PFSK-1 (cell line): ENCODE measurements around the gene TNFRSF9.

ENCODE experiments used
- POLR2AphosphoS5 ChIP-seq: IDR thresholded peaks from 2 replicates; pipeline ENCODE4 v1.6.1; 2012; ENCODE audit warnings: low read depth, mild to moderate bottlenecking, control low read depth, low read length, moderate library complexity
- SIN3A ChIP-seq: IDR thresholded peaks from 2 replicates; pipeline ENCODE4 v1.6.1; 2012; ENCODE audit warnings: mild to moderate bottlenecking, low read length, moderate library complexity, borderline replicate concordance; ENCODE audit not compliant: insufficient read depth
- TAF1 ChIP-seq: IDR thresholded peaks from 2 replicates; pipeline ENCODE4 v1.6.1; 2012; ENCODE audit warnings: low read length, control low read depth, borderline replicate concordance; ENCODE audit not compliant: insufficient read depth
- TF ChIP-seq, protein P1 (sequence below), 2 experiments: IDR thresholded peaks; 2 replicates each; pipeline versions ENCODE4 v1.6.1 to v1.8.0; 2011 to 2012; ENCODE audit warnings: low read depth in 2 of 2, low read length in 2 of 2, control low read depth in 1 of 2, inconsistent platforms in 1 of 2, mild to moderate bottlenecking in 1 of 2, moderate library complexity in 1 of 2; ENCODE audit not compliant: insufficient read depth in 1 of 2

Gene TNFRSF9

DNA sequence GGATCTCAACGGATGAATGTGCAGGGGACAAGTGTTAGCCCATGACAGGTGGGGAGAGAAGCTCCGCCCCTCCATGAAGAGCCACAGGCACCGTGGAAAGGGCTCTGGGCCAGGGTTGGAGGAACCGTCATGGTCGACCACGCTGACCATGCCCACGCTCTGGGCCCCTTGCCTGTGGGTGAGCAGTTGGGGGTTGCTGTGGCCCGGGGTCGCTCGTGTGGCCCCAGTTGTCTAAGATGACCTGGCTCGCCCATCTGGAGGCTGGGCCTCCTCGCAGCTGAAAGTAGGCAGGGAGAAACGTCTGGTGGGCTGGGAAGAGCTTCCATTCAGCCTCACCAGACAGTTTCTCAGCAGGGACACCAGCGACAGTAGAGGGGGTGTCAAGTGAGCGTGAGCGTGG lies 74.7 kb downstream of the TNFRSF9 start:
- TF ChIP-seq POLR2AphosphoS5 = no peak
- no peak for TF ChIP-seq TAF1
- no peak for TF ChIP-seq SIN3A
- TF ChIP-seq, protein P1, sequence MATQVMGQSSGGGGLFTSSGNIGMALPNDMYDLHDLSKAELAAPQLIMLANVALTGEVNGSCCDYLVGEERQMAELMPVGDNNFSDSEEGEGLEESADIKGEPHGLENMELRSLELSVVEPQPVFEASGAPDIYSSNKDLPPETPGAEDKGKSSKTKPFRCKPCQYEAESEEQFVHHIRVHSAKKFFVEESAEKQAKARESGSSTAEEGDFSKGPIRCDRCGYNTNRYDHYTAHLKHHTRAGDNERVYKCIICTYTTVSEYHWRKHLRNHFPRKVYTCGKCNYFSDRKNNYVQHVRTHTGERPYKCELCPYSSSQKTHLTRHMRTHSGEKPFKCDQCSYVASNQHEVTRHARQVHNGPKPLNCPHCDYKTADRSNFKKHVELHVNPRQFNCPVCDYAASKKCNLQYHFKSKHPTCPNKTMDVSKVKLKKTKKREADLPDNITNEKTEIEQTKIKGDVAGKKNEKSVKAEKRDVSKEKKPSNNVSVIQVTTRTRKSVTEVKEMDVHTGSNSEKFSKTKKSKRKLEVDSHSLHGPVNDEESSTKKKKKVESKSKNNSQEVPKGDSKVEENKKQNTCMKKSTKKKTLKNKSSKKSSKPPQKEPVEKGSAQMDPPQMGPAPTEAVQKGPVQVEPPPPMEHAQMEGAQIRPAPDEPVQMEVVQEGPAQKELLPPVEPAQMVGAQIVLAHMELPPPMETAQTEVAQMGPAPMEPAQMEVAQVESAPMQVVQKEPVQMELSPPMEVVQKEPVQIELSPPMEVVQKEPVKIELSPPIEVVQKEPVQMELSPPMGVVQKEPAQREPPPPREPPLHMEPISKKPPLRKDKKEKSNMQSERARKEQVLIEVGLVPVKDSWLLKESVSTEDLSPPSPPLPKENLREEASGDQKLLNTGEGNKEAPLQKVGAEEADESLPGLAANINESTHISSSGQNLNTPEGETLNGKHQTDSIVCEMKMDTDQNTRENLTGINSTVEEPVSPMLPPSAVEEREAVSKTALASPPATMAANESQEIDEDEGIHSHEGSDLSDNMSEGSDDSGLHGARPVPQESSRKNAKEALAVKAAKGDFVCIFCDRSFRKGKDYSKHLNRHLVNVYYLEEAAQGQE (IDR thresholded peaks at IDR 0.05; ENCODE audit: insufficient read depth in 1 of 2, low read depth in 2 of 2, low read length in 2 of 2) = no peak
